Measurements from ENCODE around the gene PNMA8A.

The PNMA8A gene

DNA sequence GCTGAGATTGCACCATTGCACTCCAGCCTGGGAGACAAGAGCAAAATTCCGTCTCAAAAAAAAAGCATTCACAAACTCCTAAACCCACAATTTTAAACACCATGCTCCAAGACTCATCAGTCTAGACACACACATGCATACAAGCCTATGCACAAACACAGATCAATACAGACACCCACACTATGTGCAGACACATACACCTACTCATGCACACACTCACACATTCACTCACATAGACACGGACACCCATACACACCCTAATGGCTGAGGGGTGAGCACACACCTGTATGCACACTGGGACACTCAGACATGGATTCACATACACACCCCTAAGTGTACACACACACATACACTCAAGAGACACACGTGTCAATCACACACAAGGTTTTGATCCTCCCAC lies 15.0 kb upstream of the PNMA8A start:
- Histone ChIP-seq H3K27me3 (peaks cover 36% of the 10 kb centered on the region), H3K4me2 (peak overlapping the region; percentile 98), H3K27ac (no peak overlapping the region), H3K9me3 (no peaks in the 10 kb centered on the region), H4K20me1 (no peaks in the 10 kb centered on the region), H3K36me3 (no peaks in the 10 kb centered on the region), H3K9ac (no peak overlapping the region), H3K4me3 (no peak overlapping the region), H3K4me1 (peaks cover 47% of the 10 kb centered on the region)
- TF ChIP-seq Cebpa-rat (IDR thresholded peaks at IDR 0.05): no peak

DNA sequence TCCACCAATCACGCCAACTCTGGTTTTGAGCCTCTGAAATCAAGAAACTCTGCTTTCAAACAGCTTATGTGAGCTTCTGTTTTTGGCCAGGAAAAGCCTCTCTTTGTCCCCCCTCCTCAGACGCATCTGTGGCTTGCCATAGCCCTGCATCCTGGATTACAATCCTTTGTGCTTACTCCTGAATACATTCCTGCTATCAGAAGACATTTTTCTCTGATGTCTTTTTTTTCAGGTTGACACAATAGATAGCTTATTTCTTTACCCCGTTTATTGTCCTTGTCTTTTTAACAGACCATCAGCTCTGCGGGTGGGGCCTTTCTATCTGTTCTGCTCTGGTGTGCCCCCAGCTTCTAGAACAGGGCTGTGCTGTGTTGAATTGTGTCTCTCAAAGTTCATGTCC lies 13.3 kb upstream of the PNMA8A start:
- no peak for TF ChIP-seq Cebpa-rat (IDR thresholded peaks at IDR 0.05)
- peaks cover 19% of the 10 kb centered on the region for H3K27me3 ChIP-seq
- no peaks in the 10 kb centered on the region for H3K9me3 ChIP-seq

DNA sequence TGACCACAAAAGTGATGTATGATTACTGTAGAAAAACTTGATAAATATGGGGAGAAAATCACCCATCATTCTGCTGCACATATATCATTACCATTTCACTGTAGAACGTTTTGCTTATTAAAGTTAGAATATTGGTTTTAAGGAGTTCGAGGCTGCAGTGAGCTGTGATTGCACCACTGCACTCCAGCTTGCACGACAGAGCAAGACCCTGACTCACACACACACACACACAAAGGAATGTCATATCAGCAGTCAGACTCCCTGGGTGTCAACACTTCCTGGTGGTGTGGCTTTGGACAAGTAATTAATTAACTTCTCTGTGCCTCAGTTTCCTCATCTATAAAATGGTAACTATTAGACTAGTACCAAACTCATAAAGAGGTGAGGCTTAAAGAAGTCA lies 11.3 kb upstream of the PNMA8A start:
- H3K9me3 ChIP-seq: no peaks in the 10 kb centered on the region
- no peaks in the 10 kb centered on the region for H3K36me3 ChIP-seq
- peaks cover 27% of the 10 kb centered on the region for H3K4me1 ChIP-seq
- no peak overlapping the region for H3K4me2 ChIP-seq
- no peak overlapping the region for H3K4me3 ChIP-seq
- no peak overlapping the region for H3K27ac ChIP-seq
- H3K27me3 ChIP-seq: no peaks in the 10 kb centered on the region
- TF ChIP-seq Cebpa-rat (IDR thresholded peaks at IDR 0.05): no peak
- H4K20me1 ChIP-seq: no peaks in the 10 kb centered on the region
- no peak overlapping the region for H3K9ac ChIP-seq

More for the DNA sequence above, 13.3 kb upstream of the PNMA8A start:
- Histone ChIP-seq H3K36me3 (no peaks in the 10 kb centered on the region), H3K27ac (no peak overlapping the region), H4K20me1 (no peaks in the 10 kb centered on the region), H3K4me3 (no peak overlapping the region), H3K9ac (no peak overlapping the region), H3K4me2 (no peak overlapping the region), H3K4me1 (peaks cover 31% of the 10 kb centered on the region)

DNA sequence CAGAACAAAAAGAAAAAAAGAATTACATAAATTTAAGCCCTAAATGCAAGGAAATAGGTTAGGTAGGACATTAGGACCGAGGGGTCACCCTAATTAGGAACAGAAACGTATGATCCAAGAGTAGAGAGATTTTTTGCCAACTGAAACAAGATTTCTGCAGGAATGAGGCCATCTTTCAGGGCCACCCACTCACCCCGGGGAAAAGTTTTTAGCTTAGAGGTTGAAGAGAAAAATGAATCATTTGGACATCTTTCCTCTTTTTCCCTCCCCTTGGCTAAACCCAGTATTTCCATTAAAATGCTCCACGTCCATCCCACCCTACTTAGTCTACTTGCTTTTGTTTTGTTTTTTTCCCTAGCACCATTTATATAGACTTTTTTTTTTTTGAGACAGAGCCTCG lies 10.6 kb upstream of the PNMA8A start:
- H3K27me3 ChIP-seq: no peaks in the 10 kb centered on the region
- no peak for TF ChIP-seq Cebpa-rat (IDR thresholded peaks at IDR 0.05)
- H3K4me3 ChIP-seq: no peak overlapping the region
- H3K36me3 ChIP-seq: no peaks in the 10 kb centered on the region
- H3K9ac ChIP-seq: no peak overlapping the region
- no peaks in the 10 kb centered on the region for H4K20me1 ChIP-seq
- H3K9me3 ChIP-seq: no peaks in the 10 kb centered on the region
- no peak overlapping the region for H3K4me2 ChIP-seq
- H3K4me1 ChIP-seq: peaks cover 26% of the 10 kb centered on the region
- H3K27ac ChIP-seq: no peak overlapping the region

DNA sequence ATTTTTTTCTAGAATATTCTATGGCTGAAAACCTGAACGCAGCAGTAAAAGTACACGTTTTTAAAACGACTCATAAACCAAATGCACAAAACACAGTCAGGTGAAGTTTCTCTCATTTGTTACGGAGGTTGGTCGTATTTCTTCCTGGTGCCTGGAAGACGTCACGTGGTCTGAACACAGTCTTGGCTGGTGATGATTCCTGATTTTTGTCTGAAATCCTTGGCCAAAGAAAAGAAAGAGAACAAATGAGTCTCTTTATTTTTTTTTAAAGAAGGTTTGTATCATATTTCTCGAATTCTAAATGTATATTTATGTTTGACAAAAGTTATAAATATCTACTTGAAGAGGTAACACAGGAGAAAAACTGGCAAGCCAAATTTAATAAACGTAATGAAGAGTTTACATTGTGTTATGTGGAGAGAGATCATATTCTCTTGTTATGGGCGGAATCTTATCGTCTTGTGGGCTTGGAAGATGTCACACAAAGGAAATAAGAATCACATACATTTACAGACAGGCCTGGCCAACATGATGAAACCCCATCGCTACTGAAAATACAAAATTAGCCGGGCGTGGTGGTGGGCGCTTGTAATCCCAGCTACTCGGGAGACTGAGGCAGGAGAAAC lies 10.0 kb upstream of the PNMA8A start:
- Histone ChIP-seq H3K9ac (no peak overlapping the region), H3K4me3 (no peak overlapping the region), H3K9me3 (no peaks in the 10 kb centered on the region), H3K27ac (no peak overlapping the region), H3K27me3 (no peaks in the 10 kb centered on the region), H3K4me2 (no peak overlapping the region), H4K20me1 (no peaks in the 10 kb centered on the region), H3K4me1 (peaks cover 19% of the 10 kb centered on the region), H3K36me3 (no peaks in the 10 kb centered on the region)
- no peak for TF ChIP-seq Cebpa-rat (IDR thresholded peaks at IDR 0.05)

DNA sequence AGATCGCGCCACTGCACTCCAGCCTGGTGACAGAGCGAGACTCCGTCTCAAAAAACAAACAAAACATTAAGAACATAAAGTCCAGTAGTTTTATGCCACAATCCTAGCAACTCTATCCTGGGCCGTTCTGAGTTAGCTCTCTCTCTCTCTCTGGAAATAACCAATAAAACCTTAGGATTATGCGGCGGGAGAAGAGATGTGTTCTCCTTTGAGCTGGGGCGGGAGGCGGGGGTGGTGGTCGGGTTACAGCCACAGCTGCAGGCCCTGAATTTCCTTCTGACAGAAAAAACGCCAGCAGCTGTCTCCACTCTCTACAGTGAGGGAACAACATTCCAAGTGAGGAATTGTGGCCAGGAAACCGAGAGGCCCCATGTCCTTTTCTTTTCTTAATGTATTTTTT lies 9.1 kb upstream of the PNMA8A start:
- no peak overlapping the region for H3K4me3 ChIP-seq
- no peak overlapping the region for H3K9ac ChIP-seq
- TF ChIP-seq Cebpa-rat (IDR thresholded peaks at IDR 0.05): no peak
- no peak overlapping the region for H3K4me2 ChIP-seq
- H3K9me3 ChIP-seq: no peaks in the 10 kb centered on the region
- no peaks in the 10 kb centered on the region for H3K27me3 ChIP-seq
- no peak overlapping the region for H3K27ac ChIP-seq
- H3K36me3 ChIP-seq: no peaks in the 10 kb centered on the region
- H4K20me1 ChIP-seq: no peaks in the 10 kb centered on the region
- H3K4me1 ChIP-seq: peaks cover 19% of the 10 kb centered on the region

DNA sequence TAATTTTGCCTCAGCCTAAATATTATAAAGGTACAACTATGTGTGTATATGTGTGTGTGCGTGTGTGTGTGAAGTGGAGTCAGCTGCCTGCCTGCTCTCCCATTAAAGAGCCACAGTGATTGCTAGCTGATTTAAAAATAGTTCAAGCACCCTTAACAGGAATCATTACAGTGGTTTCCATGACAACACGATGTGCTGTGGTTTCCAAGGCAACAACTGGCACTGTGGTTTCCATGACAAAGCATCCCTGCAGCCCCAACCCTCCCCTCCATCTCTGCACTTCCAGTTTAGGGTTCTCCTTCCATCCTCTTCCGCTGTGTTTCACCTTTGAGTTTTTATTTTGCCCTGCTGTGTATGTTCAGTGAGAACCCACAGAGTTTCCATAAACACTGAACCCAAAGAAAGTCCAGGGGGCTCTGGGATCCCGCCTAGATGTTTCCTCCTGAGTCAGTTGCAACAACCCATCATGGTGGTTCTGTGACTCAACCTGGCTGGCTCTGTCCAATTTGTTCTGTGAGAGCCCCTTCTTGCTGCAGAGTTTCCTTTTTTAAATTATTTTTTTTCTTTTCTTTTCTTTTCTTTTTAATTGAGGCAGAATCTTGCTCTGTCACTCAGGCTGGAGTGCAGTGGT lies 7.1 kb upstream of the PNMA8A start:
- H4K20me1 ChIP-seq: no peaks in the 10 kb centered on the region
- no peaks in the 10 kb centered on the region for H3K36me3 ChIP-seq
- no peaks in the 10 kb centered on the region for H3K9me3 ChIP-seq
- H3K4me1 ChIP-seq: peaks cover 37% of the 10 kb centered on the region
- no peak for TF ChIP-seq Cebpa-rat (IDR thresholded peaks at IDR 0.05)
- H3K4me2 ChIP-seq: peak overlapping the region; percentile 51
- no peak overlapping the region for H3K27ac ChIP-seq
- H3K4me3 ChIP-seq: no peak overlapping the region
- no peak overlapping the region for H3K9ac ChIP-seq
- H3K27me3 ChIP-seq: no peaks in the 10 kb centered on the region

DNA sequence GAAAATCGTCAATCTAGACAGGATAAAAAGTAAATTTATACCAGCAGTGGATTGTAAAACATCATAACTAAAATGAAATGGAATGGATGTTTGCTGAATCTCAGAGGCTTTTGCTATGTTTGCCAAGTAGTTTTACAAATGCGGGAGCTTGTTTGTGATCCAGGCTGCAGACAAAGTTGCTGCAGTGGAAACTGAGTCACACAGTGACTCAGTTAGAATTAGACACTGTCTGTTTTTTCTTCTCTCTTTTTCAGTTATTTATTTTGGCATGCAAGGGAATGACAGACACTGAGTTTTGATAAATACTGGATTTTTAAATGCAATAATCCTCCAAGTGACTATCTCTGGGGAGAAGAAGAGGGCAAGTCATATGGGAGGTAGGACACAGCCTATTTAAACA lies 4.6 kb upstream of the PNMA8A start:
- Histone ChIP-seq H3K4me2 (no peak overlapping the region), H4K20me1 (no peaks in the 10 kb centered on the region), H3K4me1 (peaks cover 62% of the 10 kb centered on the region)

DNA sequence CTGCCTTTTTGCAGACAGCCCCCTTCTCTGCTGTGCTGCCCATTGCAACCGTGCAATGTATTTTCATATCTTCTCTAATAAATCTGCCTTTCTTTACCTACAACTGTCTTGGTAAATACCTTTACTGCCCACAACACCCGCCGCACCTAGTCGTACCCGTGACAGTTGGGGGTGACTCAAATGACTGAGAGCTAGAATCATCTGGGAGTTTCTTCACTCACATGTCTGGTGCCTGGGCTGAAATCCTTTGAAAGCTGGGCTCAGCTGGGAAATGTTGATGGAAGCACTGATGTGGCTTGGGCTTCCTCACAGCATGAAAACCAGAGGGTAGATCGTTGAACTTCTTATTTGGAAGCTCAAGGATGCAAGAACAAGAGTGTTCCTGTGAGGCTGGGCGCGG lies 2.8 kb upstream of the PNMA8A start:
- no peaks in the 10 kb centered on the region for H3K27me3 ChIP-seq
- H3K4me3 ChIP-seq: no peak overlapping the region
- H3K9me3 ChIP-seq: no peaks in the 10 kb centered on the region
- no peak for TF ChIP-seq Cebpa-rat (IDR thresholded peaks at IDR 0.05)
- H3K36me3 ChIP-seq: no peaks in the 10 kb centered on the region
- H3K4me2 ChIP-seq: peak overlapping the region; percentile 82
- no peak overlapping the region for H3K9ac ChIP-seq
- H3K27ac ChIP-seq: 0 out of 2 replicates have a peak overlapping the region, but pooled peaks have one; percentile 35
- no peaks in the 10 kb centered on the region for H4K20me1 ChIP-seq
- H3K4me1 ChIP-seq: peaks cover 79% of the 10 kb centered on the region

More for the DNA sequence above, 4.6 kb upstream of the PNMA8A start:
- H3K4me3 ChIP-seq: no peak overlapping the region
- no peaks in the 10 kb centered on the region for H3K36me3 ChIP-seq
- H3K9ac ChIP-seq: no peak overlapping the region
- H3K27ac ChIP-seq: no peak overlapping the region
- H3K9me3 ChIP-seq: no peaks in the 10 kb centered on the region
- no peaks in the 10 kb centered on the region for H3K27me3 ChIP-seq
- TF ChIP-seq Cebpa-rat (IDR thresholded peaks at IDR 0.05): no peak

DNA sequence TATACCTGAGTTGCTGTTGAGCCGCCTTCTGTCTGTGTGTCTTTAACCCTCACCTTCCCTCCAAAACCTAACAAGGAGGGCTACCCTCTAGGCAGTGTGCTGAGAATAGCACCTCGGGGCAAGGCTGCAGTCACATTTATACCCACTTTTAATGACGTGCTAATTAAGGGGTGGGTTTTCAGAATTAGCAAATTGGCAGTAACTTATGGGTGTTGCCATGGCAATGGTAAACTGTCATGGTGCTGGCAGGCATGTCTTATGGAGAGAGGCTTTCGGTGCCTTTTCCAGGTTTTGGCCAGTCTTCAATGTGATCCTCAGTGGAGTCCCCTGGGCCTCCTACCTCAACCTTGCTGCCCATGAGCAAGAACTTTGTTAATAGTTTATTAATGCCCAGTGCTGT lies 1.2 kb upstream of the PNMA8A start:
- Histone ChIP-seq H3K9me3 (no peaks in the 10 kb centered on the region), H3K4me1 (peaks cover 81% of the 10 kb centered on the region), H3K27me3 (no peaks in the 10 kb centered on the region), H3K27ac (no peak overlapping the region), H3K4me3 (no peak overlapping the region), H4K20me1 (no peaks in the 10 kb centered on the region), H3K36me3 (no peaks in the 10 kb centered on the region), H3K4me2 (peak overlapping the region; percentile 82), H3K9ac (no peak overlapping the region)
- TF ChIP-seq Cebpa-rat (IDR thresholded peaks at IDR 0.05): no peak

Data from BLaER1 (cell line).